Measurements from ENCODE around the gene HTR2C.

- TF ChIP-seq POLR2A (IDR thresholded peaks at IDR 0.05), result no peak
- no peak for TF ChIP-seq POLR2AphosphoS5 (IDR thresholded peaks at IDR 0.05)
- TF ChIP-seq CTCF (IDR thresholded peaks at IDR 0.05 in 8 of 11, conservative IDR thresholded peaks at IDR 0.05 in 3 of 11), result no peak
Measured at GRCh38 chrX:114584983-114585842, 1.3 kb downstream of the HTR2C start.

Measured in spleen (tissue), 7 donors.